ENCODE results near the gene GRIK1. TPM values are rescaled to one million over a fixed set of nuclear protein-coding genes. Genes with fewer than 3 reads are reported as not detected.

GRIK1 gene
- total RNA-seq, 1 donor from 2014 or later = not detected

GRCh38 chr21:29490016-29490415 lies 449.8 kb downstream of the GRIK1 start:
- DNase-seq (ENCODE audit: low read depth) = no peak
- no peak overlapping the region for H3K4me3 ChIP-seq (ENCODE audit: low read depth, low read length)
- TF ChIP-seq CTCF (conservative IDR thresholded peaks at IDR 0.05; ENCODE audit: low read depth, low read length) = no peak

GRCh38 chr21:29487154-29487553 lies 452.6 kb downstream of the GRIK1 start:
- no peak for TF ChIP-seq CTCF (conservative IDR thresholded peaks at IDR 0.05; ENCODE audit: low read depth, low read length)
- no peak for DNase-seq (ENCODE audit: low read depth)
- no peak overlapping the region for H3K4me3 ChIP-seq (ENCODE audit: low read depth, low read length)

Other genes with a start within 250 kb of the GRIK1 start
- gene CLDN17, start 226.8 kb upstream of the GRIK1 start, total RNA-seq = not detected in 2 replicates

Data from epithelial cell of proximal tubule (primary cell).